NCI-H1105 treated with DMSO at 0.1 percent for 48 hours (cell line): ENCODE measurements around the gene TCF4.

Experiments used
- DNase-seq: peaks from one replicate; lab custom pipeline; 2025; lab: John Stamatoyannopoulos, UW

The TCF4 gene

DNA sequence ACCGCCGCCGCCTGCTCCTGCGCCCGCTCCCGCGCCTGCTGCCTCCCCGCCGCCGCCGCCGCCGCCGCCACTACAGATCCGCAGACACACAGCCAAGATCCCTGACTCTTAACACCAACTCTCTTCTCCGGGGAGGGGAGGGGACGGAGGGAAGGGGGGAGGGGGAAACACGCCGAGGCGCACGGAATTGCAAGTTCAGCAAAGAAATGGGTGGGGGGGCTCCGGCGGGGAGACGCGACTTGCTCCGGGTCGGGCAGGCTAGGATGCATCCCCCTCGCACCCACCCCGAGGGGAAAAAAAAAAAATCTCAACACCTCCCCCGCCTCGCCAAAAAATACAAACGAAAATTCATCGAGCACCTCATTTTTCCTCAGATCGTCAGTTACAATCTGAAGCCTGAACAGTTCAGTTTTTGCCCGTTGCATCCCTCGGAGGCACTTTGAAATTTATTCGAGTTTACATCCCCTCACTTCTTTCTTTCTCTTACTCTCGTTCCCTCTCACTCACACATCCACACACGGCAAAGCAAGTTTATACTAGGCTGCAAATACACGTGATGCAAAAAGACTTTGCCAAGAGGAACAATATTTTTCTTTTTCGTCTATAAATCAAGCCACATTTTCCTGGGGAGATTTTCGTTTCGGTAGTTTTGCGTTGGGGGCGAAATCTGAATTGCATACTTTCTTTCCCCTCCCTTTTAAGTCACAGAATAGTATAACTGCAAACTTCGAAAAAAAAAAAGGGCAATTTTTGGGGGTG lies at the start of gene TCF4:
Gene TCF4 (minus strand): TSS at position 82 of the 759 bp plus-strand sequence. CDS start 1,076 bp downstream, outside the sequence.
- peak; percentile 82 for DNase-seq

DNA sequence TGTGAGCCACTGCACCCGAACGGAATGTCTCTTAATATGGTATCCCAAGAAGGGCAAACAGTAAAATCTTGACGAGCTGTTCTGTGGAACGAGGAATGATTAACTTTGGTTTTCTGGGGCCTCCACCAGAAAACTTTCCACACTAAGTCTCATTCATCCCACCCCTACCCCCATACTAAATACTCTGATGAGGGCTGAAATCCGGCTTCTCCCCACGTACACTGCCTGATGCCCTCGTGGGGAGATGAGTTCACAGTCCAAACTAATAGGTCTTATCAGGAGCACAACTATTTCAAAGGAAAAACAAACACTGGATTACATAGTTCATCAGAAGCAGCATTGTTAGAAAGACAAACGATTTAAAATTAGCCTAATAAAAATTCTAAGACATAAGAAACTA lies 49.2 kb upstream of the TCF4 start:
- no peak for DNase-seq

GRCh38 chr18:55635439-55635838 lies 47.4 kb upstream of the TCF4 start:
- DNase-seq: no peak

- DNase-seq: no peak
Measured at GRCh38 chr18:55634545-55634944, 46.6 kb upstream of the TCF4 start.

GRCh38 chr18:55633032-55633431 lies 45.0 kb upstream of the TCF4 start:
- no peak for DNase-seq

GRCh38 chr18:55629133-55629532 lies 41.1 kb upstream of the TCF4 start:
- DNase-seq: no peak

DNA sequence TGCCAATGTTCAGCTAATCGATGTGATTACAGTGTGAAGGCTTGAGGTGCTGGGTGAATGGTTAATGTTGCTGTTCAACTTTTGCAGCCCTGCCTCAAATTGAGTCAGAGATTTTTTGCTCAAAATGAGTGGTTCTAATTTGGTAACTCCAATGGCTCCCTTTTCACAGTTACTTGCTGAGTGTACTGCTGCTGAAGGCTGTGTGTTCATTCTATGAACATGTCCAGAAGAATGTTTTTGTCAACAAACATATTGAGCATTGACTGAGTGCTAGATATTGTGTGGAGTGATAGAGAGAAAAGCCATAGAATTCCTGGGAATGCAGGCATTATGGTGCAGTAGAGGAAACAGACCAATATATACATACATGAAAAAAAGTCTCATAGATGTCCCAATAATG lies 39.0 kb upstream of the TCF4 start:
- DNase-seq: no peak

- no peak for DNase-seq
Measured at GRCh38 chr18:55625901-55626300, 37.9 kb upstream of the TCF4 start.

DNA sequence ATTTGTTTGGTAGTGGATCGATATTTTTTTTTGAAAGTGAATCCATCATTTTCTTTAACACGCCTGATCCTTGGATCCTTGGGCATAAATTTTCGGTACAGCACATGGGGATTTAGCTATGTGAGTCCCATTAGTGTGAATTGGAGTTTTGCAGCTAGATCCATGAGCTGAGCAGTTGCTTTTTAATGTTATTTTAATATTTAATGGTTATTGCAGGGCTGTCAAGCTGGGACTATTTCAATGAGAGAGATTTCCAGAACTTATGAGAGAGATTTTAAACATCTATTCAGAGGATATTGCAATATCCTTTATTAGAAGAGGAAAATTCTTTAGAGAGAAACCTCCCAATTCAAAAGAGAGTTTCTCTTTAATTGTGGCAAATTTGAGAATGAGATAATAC lies 35.6 kb upstream of the TCF4 start:
- no peak for DNase-seq

GRCh38 chr18:55610506-55610905 lies 22.5 kb upstream of the TCF4 start:
- DNase-seq: no peak

- DNase-seq: no peak
Measured at GRCh38 chr18:55609160-55609825, 21.3 kb upstream of the TCF4 start.

- no peak for DNase-seq
Measured at GRCh38 chr18:55608497-55608896, 20.5 kb upstream of the TCF4 start.

GRCh38 chr18:55607773-55608172 lies 19.8 kb upstream of the TCF4 start:
- no peak for DNase-seq

- no peak for DNase-seq
Measured at GRCh38 chr18:55605733-55606338, 17.8 kb upstream of the TCF4 start.

DNA sequence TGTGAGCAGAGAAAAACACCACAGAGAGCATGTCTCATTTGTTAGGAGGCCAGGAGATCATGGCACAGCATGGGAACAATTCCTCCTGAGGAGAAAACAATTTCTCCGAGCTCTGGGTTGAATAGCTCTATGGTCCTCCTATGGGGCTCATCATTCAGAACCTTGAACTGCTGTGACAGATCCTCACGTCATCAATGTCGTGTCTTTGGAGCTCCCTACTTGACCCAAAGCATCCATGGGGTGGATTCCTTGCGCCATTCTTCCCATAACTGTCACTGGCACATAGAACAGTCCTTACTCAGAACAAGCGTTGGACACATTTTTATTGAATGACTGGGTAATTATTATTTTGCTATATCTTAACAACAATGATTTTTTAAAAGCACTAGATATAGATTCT lies 15.8 kb upstream of the TCF4 start:
- DNase-seq: no peak

DNA sequence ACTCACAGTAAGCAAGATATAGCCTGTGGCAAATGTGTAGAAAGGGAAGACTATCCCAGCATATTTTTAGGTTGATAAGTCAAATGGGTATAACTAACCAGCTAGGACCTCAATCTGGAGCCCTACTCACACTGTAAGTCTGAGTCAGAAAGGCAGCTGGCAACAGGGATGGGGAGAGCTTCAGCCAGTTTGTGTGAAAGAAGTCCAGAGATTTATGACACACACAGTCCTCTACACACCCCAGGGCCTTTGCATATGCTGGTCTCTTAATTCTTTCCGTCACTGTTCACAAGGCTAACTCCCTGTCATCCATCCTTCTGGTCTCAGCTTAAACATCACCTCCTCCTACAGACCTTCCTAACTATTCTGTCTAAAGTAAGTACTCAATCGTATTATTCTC lies 5.9 kb upstream of the TCF4 start:
- DNase-seq: no peak

GRCh38 chr18:55592572-55592971 lies 4.6 kb upstream of the TCF4 start:
- DNase-seq: no peak

- DNase-seq: no peak
Measured at GRCh38 chr18:55592106-55592505, 4.1 kb upstream of the TCF4 start.

- DNase-seq: peak; percentile 96
Measured at GRCh38 chr18:55589625-55590291, 1.8 kb upstream of the TCF4 start.

DNA sequence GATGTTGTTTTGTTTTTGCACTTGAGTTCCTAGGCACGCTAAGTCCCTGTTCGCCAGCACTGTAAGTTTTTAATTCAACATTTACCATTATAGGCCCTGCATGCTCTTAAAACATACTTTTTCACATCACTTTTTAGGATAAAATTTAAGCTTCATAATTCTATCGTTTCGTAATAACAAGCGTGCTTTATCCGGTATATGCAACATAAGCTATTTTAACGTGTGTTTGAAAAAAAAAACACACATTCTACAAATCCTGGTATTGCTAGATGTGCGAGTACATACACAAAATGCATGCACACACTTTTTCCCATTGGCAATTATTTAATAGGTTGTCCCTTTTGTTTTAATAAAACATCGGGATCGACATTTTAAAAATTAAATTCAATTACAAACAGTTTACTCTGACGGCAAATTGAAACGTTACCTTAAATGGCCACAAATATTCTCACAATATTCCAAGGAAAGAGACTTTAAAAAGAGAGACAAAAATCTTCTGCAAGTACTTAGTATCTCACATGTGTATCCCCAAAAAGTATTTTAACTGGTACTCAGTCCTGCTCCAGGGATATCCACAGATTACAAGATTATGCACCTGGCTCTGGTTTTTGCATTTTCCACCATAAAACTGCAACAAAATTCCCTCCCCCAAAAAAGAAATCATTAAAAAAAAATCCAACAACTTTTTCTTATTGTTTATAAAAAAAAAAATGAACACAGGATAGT lies 1.0 kb upstream of the TCF4 start:
- DNase-seq: peak; percentile 71

DNA sequence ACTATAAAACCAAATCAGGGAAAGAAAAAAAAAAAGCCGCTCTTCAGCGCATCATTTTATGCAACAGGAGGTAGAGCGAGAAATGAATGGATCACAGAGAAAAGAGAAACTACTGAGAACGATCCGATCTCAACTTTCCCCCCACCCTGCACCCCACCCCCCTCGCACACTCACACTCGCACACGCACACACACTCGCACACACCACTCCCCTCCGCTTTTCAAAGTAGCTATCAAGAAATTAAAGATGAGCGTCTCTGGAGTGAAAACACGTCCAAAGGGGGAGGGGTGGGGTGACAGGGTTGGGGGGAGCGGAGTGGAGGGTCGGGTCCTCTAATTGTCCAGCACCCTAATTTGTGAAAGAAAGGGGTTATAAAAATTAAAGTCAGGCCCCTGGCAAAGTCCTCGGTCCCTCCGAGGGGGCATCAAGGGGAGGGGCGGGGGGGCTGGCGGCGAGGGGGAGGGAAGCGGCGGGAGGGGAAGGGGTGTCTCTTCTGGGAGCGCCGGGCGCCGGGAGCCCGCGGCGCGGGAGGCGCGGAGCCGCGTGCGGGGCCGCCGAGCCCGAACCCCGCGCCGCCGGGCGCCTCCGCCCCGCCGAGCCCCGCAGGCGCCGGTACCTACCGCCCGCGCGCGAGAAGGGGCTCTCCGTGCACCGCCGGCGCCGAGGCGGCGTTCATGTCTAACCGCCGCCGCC lies 428 bp downstream of the TCF4 start:
- DNase-seq: peak; percentile 66
